Activated naive CD4-positive, alpha-beta T cell treated with anti-CD3 and anti-CD28 coated beads, Interleukin-2, amount 50 U/mL, for 24 hours (primary cell): ENCODE measurements around the gene LZIC.
A peak's percentile ranks its signal among the peaks of the same experiment; 100 is the strongest.

Experiments used
- H3K27ac Mint-ChIP-seq: one replicate; pipeline ENCODE4 v1.8.0; 2021; ENCODE audit warnings: mild to moderate bottlenecking, mixed read lengths
- H3K27me3 Mint-ChIP-seq: one replicate; pipeline ENCODE4 v1.8.0; 2021; ENCODE audit warnings: mixed read lengths
- H3K36me3 Mint-ChIP-seq: one replicate; pipeline ENCODE4 v1.8.0; 2021; ENCODE audit warnings: mixed read lengths
- H3K4me1 Mint-ChIP-seq: one replicate; pipeline ENCODE4 v1.8.0; 2021; ENCODE audit warnings: mixed read lengths
- H3K4me3 Mint-ChIP-seq: one replicate; pipeline ENCODE4 v1.8.0; 2021; ENCODE audit warnings: mild to moderate bottlenecking, mixed read lengths
- H3K9me3 Mint-ChIP-seq: one replicate; pipeline ENCODE4 v1.8.0; 2021; ENCODE audit warnings: mixed read lengths

Gene LZIC

DNA sequence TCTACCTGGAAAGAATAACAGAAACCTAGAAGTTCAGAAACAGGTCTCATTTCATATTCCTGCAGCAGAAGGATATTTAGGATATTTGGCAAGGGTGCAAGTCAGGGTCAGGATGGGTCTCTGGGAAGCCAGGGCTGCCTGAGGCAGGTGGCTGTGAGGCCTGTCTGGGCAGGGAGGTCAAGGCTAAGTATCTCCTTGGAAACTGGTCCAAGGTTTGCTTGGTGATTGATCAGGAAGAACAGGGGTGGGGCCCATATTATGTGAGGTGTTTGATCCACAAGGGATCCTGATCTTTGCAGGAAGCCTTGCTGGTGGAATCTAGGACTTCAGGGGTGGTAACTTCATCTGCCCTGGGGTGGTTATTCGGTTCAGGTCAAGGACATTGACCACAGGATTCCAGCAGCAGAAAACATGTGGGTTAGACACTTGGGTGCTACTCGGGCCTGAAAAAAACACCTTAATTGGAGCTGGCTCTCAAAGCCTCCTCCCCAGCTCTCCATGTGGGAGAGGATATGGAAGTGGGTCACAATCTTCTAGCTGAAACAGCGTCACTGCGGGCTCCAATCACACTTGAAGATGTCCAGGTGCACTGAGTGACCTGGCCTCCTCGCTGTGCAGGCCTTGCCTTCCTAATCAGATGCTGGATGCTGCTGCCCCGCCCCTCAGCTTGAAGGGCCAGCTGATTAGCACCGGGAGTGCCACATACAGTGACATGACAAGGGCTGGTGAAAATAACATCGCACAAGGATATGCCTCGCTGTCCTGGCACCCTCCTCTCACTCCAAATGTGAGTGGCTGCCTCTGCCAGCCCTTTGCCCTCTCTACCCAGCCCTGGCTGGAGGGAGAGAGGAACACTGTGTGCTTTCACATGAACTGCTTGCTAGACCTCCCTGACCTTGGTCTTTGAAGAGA lies 41.8 kb downstream of the LZIC start:
- peak overlapping the region; percentile 38 for H3K27ac Mint-ChIP-seq
- H3K27me3 Mint-ChIP-seq, result no peaks in the 10 kb centered on the region
- H3K4me1 Mint-ChIP-seq, result peaks cover 24% of the 10 kb centered on the region
- H3K9me3 Mint-ChIP-seq, result no peaks in the 10 kb centered on the region
- no peak overlapping the region for H3K4me3 Mint-ChIP-seq
- H3K36me3 Mint-ChIP-seq, result no peaks in the 10 kb centered on the region

DNA sequence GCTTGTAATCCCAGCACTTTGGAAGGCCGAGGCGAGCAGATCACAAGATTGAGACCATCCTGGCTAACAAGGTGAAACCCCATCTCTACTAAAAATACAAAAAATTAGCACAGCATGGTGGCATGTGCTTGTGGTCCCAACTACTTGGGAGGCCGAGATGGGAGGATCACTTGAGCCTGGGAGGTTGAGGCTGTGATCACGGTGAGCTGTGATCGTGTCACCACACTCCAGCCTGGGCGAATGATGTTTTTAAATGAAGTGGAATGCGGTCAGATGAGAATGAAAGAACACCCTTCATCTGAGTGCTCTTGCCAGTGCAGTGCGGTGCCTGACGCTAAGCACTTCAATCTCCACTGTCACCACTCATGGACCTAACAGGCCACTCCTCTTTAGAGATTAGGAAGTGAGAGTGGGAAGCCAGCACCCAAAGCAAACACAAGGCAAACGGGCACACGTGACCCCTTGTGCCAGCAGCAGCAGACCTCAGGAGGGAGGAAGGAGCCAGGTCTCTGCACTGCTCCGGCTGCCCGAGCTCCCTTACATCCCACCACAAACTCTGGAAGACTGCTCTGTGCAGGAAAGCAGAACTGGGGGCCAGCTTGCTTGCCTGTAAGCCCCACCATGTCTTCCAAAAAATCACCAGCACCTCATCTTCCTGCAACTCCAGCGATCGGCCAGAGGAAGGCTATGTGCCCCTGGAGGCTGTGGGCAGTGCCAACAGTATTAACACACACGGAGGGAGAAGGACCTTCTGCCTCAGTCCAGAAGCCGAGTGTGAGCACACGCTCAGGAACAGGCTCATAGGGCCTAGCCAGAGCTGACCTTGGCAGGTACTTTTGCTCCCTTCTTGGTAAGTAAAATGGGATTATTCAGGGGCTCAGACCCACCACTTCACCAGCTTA lies 42.8 kb downstream of the LZIC start:
- no peak overlapping the region for H3K4me3 Mint-ChIP-seq
- no peaks in the 10 kb centered on the region for H3K27me3 Mint-ChIP-seq
- no peaks in the 10 kb centered on the region for H3K36me3 Mint-ChIP-seq
- peaks cover 24% of the 10 kb centered on the region for H3K4me1 Mint-ChIP-seq
- H3K9me3 Mint-ChIP-seq, result no peaks in the 10 kb centered on the region
- no peak overlapping the region for H3K27ac Mint-ChIP-seq

GRCh38 chr1:9894115-9894514 lies 49.1 kb downstream of the LZIC start:
- H3K4me1 Mint-ChIP-seq, result peaks cover 11% of the 10 kb centered on the region
- no peaks in the 10 kb centered on the region for H3K36me3 Mint-ChIP-seq
- H3K27ac Mint-ChIP-seq, result peak overlapping the region; percentile 6
- H3K4me3 Mint-ChIP-seq, result no peak overlapping the region
- H3K9me3 Mint-ChIP-seq, result no peaks in the 10 kb centered on the region
- no peaks in the 10 kb centered on the region for H3K27me3 Mint-ChIP-seq

GRCh38 chr1:9892563-9893528 lies 50.3 kb downstream of the LZIC start:
- Mint-ChIP-seq H3K27ac (no peak overlapping the region), H3K27me3 (no peaks in the 10 kb centered on the region), H3K4me1 (peaks cover 11% of the 10 kb centered on the region), H3K36me3 (no peaks in the 10 kb centered on the region), H3K4me3 (no peak overlapping the region), H3K9me3 (no peaks in the 10 kb centered on the region)

DNA sequence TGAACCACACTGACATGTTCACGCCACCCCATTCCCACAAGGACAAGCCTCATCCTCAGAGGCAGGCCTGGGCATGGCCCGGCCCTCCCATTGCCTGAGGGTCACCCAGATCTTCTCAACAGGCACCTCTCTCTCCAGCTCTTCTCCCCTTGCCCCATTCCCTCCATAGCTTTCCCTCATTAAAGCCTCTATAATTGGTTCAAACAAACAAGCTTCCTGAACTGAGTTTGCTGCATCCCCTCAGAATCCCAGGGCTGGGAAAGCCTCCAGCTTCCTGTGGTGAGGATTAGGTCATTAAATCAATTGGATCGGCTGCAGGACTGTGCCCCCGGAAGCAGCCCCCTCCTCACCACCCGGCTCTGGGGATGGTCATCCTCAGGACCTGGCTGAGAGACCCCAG lies 52.0 kb downstream of the LZIC start:
- H3K27me3 Mint-ChIP-seq, result no peaks in the 10 kb centered on the region
- H3K4me1 Mint-ChIP-seq, result peaks cover 11% of the 10 kb centered on the region
- H3K27ac Mint-ChIP-seq, result no peak overlapping the region

GRCh38 chr1:9890224-9890731 lies 52.9 kb downstream of the LZIC start:
- Mint-ChIP-seq H3K27ac (no peak overlapping the region), H3K4me3 (no peak overlapping the region), H3K27me3 (no peaks in the 10 kb centered on the region), H3K36me3 (no peaks in the 10 kb centered on the region), H3K4me1 (peaks cover 11% of the 10 kb centered on the region), H3K9me3 (no peaks in the 10 kb centered on the region)

More for the DNA sequence above, 52.0 kb downstream of the LZIC start:
- Mint-ChIP-seq H3K4me3 (no peak overlapping the region), H3K9me3 (no peaks in the 10 kb centered on the region), H3K36me3 (no peaks in the 10 kb centered on the region)

- Mint-ChIP-seq H3K27me3 (no peaks in the 10 kb centered on the region), H3K4me3 (no peak overlapping the region), H3K36me3 (no peaks in the 10 kb centered on the region), H3K9me3 (no peaks in the 10 kb centered on the region), H3K27ac (no peak overlapping the region), H3K4me1 (peaks cover 11% of the 10 kb centered on the region)
Measured at GRCh38 chr1:9889411-9889810, 53.8 kb downstream of the LZIC start.

GRCh38 chr1:9888886-9889285 lies 54.3 kb downstream of the LZIC start:
- H3K27ac Mint-ChIP-seq, result no peak overlapping the region
- no peaks in the 10 kb centered on the region for H3K9me3 Mint-ChIP-seq
- no peaks in the 10 kb centered on the region for H3K27me3 Mint-ChIP-seq
- H3K36me3 Mint-ChIP-seq, result no peaks in the 10 kb centered on the region
- H3K4me1 Mint-ChIP-seq, result peaks cover 8% of the 10 kb centered on the region
- no peak overlapping the region for H3K4me3 Mint-ChIP-seq

GRCh38 chr1:9887070-9887469 lies 56.1 kb downstream of the LZIC start:
- H3K4me1 Mint-ChIP-seq, result peaks cover 9% of the 10 kb centered on the region
- no peaks in the 10 kb centered on the region for H3K27me3 Mint-ChIP-seq
- H3K36me3 Mint-ChIP-seq, result no peaks in the 10 kb centered on the region
- no peaks in the 10 kb centered on the region for H3K9me3 Mint-ChIP-seq
- no peak overlapping the region for H3K4me3 Mint-ChIP-seq
- H3K27ac Mint-ChIP-seq, result no peak overlapping the region

DNA sequence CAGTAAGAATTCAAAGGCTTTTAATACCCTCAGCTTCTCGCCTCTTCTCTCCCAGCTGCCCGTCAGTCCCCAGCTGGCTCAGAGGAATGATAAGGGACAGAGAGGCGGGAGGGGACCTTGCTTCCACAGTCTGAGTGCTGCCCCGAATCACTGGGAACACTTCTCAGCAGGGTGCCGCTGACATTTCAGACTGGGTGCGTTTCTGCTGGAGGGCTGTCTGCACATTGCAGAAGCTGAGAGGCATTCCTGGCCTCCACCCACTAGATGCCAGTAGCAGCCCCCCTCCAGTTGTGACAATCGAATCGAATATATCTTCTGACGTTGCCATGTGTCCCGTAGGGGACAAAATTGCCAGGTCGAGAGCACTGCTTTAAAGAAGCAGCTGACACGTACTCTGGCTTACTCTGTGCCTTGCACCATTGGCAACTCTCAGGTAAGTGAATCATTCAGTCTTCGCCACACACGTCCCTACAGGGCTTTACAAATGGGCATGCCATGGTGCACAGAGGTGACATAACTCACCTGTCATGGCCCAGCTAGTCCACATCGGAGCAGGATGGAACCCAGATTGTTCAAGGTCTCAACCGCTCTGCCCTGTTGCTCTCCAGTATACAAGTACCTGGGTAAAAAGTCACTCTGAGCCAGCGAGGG lies 57.0 kb downstream of the LZIC start:
- H3K27ac Mint-ChIP-seq, result no peak overlapping the region
- H3K36me3 Mint-ChIP-seq, result no peaks in the 10 kb centered on the region
- H3K4me1 Mint-ChIP-seq, result peaks cover 15% of the 10 kb centered on the region
- no peak overlapping the region for H3K4me3 Mint-ChIP-seq
- no peaks in the 10 kb centered on the region for H3K9me3 Mint-ChIP-seq
- H3K27me3 Mint-ChIP-seq, result no peaks in the 10 kb centered on the region

- Mint-ChIP-seq H3K4me1 (peaks cover 15% of the 10 kb centered on the region), H3K27ac (no peak overlapping the region), H3K36me3 (no peaks in the 10 kb centered on the region), H3K9me3 (no peaks in the 10 kb centered on the region), H3K4me3 (no peak overlapping the region), H3K27me3 (no peaks in the 10 kb centered on the region)
Measured at GRCh38 chr1:9884805-9885204, 58.4 kb downstream of the LZIC start.

DNA sequence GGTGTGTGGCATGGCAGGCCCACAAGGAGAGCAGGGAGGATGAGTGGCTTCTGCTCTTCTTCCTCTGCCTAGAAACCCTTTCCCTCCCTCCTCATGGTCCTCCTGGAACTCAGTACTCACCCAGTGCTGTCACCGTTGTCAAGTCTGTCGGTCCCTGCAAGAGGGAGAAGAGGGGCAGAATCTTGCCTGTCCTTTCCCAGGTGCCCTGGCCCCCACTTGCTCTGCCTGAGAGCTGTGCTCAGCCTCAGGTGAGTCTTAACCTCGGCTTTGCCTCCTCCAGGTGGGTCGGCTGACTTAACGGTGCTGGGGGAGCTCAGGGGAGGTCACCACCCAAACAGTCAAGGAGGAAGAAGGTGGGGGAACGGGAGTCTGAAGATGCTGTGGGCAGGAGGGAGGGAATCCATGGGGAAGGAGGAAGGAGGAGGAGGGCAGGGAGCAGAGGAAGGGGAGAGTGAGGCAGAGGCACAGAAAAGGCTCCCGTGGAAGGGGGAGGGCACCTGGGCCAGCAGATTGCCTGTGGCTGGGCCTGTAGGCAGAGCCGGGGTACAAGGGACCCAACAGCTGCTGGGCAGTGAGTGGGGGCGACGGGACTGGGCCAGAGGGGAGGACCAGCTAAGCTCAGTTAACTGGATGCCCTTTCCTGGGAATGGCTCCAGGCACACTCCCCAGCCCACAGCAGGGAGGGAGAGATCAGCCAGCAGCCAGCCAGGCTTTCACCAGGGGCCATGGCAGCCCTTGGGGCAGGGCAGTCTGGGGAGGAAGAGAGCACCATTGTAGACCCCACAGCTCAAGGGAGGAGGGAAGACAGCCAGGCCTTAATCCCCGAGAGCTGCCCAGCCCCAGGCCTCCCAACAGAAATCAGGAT lies 59.4 kb downstream of the LZIC start:
- peaks cover 15% of the 10 kb centered on the region for H3K4me1 Mint-ChIP-seq
- H3K27me3 Mint-ChIP-seq, result no peaks in the 10 kb centered on the region
- no peak overlapping the region for H3K4me3 Mint-ChIP-seq
- no peaks in the 10 kb centered on the region for H3K9me3 Mint-ChIP-seq
- no peaks in the 10 kb centered on the region for H3K36me3 Mint-ChIP-seq
- no peak overlapping the region for H3K27ac Mint-ChIP-seq

GRCh38 chr1:9882945-9883303 lies 60.3 kb downstream of the LZIC start:
- no peak overlapping the region for H3K4me3 Mint-ChIP-seq
- H3K36me3 Mint-ChIP-seq, result no peaks in the 10 kb centered on the region
- H3K27me3 Mint-ChIP-seq, result no peaks in the 10 kb centered on the region
- H3K9me3 Mint-ChIP-seq, result no peaks in the 10 kb centered on the region
- H3K27ac Mint-ChIP-seq, result no peak overlapping the region
- peaks cover 15% of the 10 kb centered on the region for H3K4me1 Mint-ChIP-seq
